Endothelial cell of umbilical vein (primary cell): ENCODE measurements around the gene WDR47. TPM values are rescaled to one million over a fixed set of nuclear protein-coding genes. Genes with fewer than 3 reads are reported as not detected.
"Not testable (repeated sequence)": the region's sequence is repeated elsewhere in the genome, so short reads cannot be mapped to it uniquely, and the experiment has no call there.

ENCODE experiments used
- BruUV-seq: library from RNA; stranded (reverse); fragments of 400-500 nt; replicated peaks from 2 replicates; lab custom pipeline; 2021; lab: Mats Ljungman, UMichigan
- CTCF ChIA-PET: fragments of 300-600, 350-600 bp; sonication (Branson Sonifier 250); formaldehyde crosslinking; loops from one replicate; lab custom pipeline; 2021; ENCODE audit warnings: antibody characterized with exemption, inconsistent platforms; lab: Charles Lee
- POLR2A ChIA-PET: fragments of 300-600, 350-600 bp; sonication (Branson Sonifier 250); formaldehyde crosslinking; loops from one replicate; lab custom pipeline; 2021; ENCODE audit warnings: antibody characterized with exemption, inconsistent platforms; lab: Charles Lee
- DNase-seq: peaks from one replicate; pipeline ENCODE4 v3.0.0-alpha.2; 2011; ENCODE audit warnings: low read depth, low spot score
- FAIRE-seq: peaks from 2 replicates; lab custom pipeline; 2011; peaks lifted over from hg19 to GRCh38; lab: Jason Lieb, UNC
- H2AFZ ChIP-seq: 2 replicates; pipeline ENCODE4 v1.6.0; 2012; ENCODE audit warnings: low read depth, low read length, control low read depth, inconsistent platforms
- H3K27ac ChIP-seq: 2 replicates; pipeline ENCODE4 v1.5.1; 2011; ENCODE audit warnings: low read depth, mild to moderate bottlenecking, control low read depth, low read length, moderate library complexity; ENCODE audit not compliant: insufficient read depth
- H3K27me3 ChIP-seq, 2 experiments: 2 replicates each; pipeline versions ENCODE4 v1.6.0 to v1.6.1; 2011; ENCODE audit warnings: low read length in 2 of 2, mixed read lengths in 1 of 2; ENCODE audit not compliant: control insufficient read depth in 2 of 2, insufficient read depth in 2 of 2
- H3K36me3 ChIP-seq, 2 experiments: 2 replicates in 1 of 2; 3 replicates in 1 of 2; pipeline ENCODE4 v1.5.1; 2011; ENCODE audit warnings: low read length in 2 of 2, mild to moderate bottlenecking in 1 of 2, moderate library complexity in 1 of 2; ENCODE audit not compliant: control insufficient read depth in 2 of 2, insufficient read depth in 2 of 2; ENCODE audit errors: extremely low read depth in 1 of 2
- H3K4me1 ChIP-seq: 3 replicates; pipeline ENCODE4 v1.5.1; 2011; ENCODE audit warnings: mild to moderate bottlenecking, low read length; ENCODE audit not compliant: control insufficient read depth, insufficient read depth; ENCODE audit errors: extremely low read depth
- H3K4me2 ChIP-seq: 2 replicates; pipeline ENCODE4 v1.6.1; 2011; ENCODE audit warnings: low read length, control low read depth, mixed read lengths; ENCODE audit not compliant: insufficient read depth
- H3K4me3 ChIP-seq, 3 experiments: fragments of 200-600 bp in 1 of 3; sonication (generic), shearing (Covaris generic) in 1 of 3; replicated peaks in 1 of 3; 2 replicates each; pipeline ENCODE4 v1.5.1; 2011 to 2016; ENCODE audit warnings: control low read depth in 3 of 3, low read length in 3 of 3, mild to moderate bottlenecking in 2 of 3, inconsistent platforms in 1 of 3, low read depth in 1 of 3, moderate library complexity in 1 of 3; ENCODE audit not compliant: insufficient read depth in 1 of 3
- H3K79me2 ChIP-seq: 2 replicates; pipeline ENCODE4 v1.6.0; 2012; ENCODE audit warnings: low read length, inconsistent platforms; ENCODE audit not compliant: control insufficient read depth, insufficient read depth
- H3K9ac ChIP-seq: replicated peaks from 2 replicates; pipeline ENCODE3; 2011; ENCODE audit warnings: low read length, control low read depth; ENCODE audit not compliant: insufficient read depth; ENCODE audit errors: extremely low read depth
- H3K9me1 ChIP-seq: replicated peaks from 3 replicates; pipeline ENCODE4 v1.6.0; 2011; ENCODE audit warnings: mild to moderate bottlenecking, low read length; ENCODE audit not compliant: control insufficient read depth, insufficient read depth; ENCODE audit errors: extremely low read depth
- H3K9me3 ChIP-seq: replicated peaks from 2 replicates; pipeline ENCODE4 v1.5.1; 2012; ENCODE audit warnings: low read length, inconsistent platforms; ENCODE audit not compliant: control insufficient read depth, insufficient read depth
- H4K20me1 ChIP-seq: replicated peaks from 2 replicates; pipeline ENCODE3; 2011; ENCODE audit warnings: mild to moderate bottlenecking, low read length; ENCODE audit not compliant: control insufficient read depth, insufficient read depth; ENCODE audit errors: extremely low read depth
- EZH2 ChIP-seq: IDR thresholded peaks from 2 replicates; pipeline ENCODE4 v1.6.1; 2012; ENCODE audit warnings: borderline replicate concordance, low read depth, mild to moderate bottlenecking, moderate library complexity, low read length, inconsistent platforms; ENCODE audit not compliant: severe bottlenecking
- FOS ChIP-seq: IDR thresholded peaks from 2 replicates; pipeline ENCODE4 v1.6.1; 2011; ENCODE audit warnings: mild to moderate bottlenecking, low read length, moderate library complexity, borderline replicate concordance; ENCODE audit not compliant: insufficient read depth
- GATA2 ChIP-seq: IDR thresholded peaks from 2 replicates; pipeline ENCODE4 v1.7.0; 2011; ENCODE audit warnings: low read depth, mild to moderate bottlenecking, moderate library complexity, mixed read lengths, low read length; ENCODE audit not compliant: insufficient read length, insufficient read depth
- JUN ChIP-seq: IDR thresholded peaks from 2 replicates; pipeline ENCODE4 v1.6.1; 2011; ENCODE audit warnings: borderline replicate concordance, low read depth; ENCODE audit not compliant: insufficient read length, insufficient read depth
- MYC ChIP-seq: IDR thresholded peaks from one replicate; pipeline ENCODE4 v1.6.1; 2011; ENCODE audit warnings: mild to moderate bottlenecking, low read depth, low read length
- POLR2A ChIP-seq: IDR thresholded peaks from 2 replicates; pipeline ENCODE4 v1.6.1; 2012; ENCODE audit warnings: low read depth, mild to moderate bottlenecking, control low read depth, low read length
- POLR2AphosphoS5 ChIP-seq: IDR thresholded peaks from 2 replicates; pipeline ENCODE4 v1.6.1; 2012; ENCODE audit warnings: low read depth, mild to moderate bottlenecking, control low read depth, low read length, moderate library complexity; ENCODE audit not compliant: insufficient read depth
- dilution Hi-C: fragments of 300-500 bp; cut with MboI; formaldehyde crosslinking; loops from one replicate; pipeline ENCODE4 v1.15.0; 2019; ENCODE audit warnings: low sequenced_read_pairs; ENCODE audit not compliant: extremely low pct_ligation_motif_present
- intact Hi-C: fragments of 100-400 bp; cut with micrococcal nuclease; formaldehyde crosslinking; loops from one replicate; pipeline ENCODE4 v1.10.0; 2022
- polyA plus RNA-seq, 4 experiments: library from polyadenylated mRNA; depleted of rRNA in 3 of 4; stranded (reverse) in 3 of 4; unstranded in 1 of 4; fragments of >200 nt; gene quantifications; 2 replicates each; pipeline versions ENCODE4 v1.2.1 to v1.2.3, GENCODE V29; 2011 to 2012; ENCODE audit warnings: missing spikeins in 1 of 4
- total RNA-seq: library from RNA; stranded (reverse); gene quantifications from 2 replicates; pipeline ENCODE4 v1.2.3, GENCODE V29; 2021
- TF ChIP-seq, protein P1 (sequence below): IDR thresholded peaks from 2 replicates; pipeline ENCODE4 v1.6.1; 2011; ENCODE audit not compliant: insufficient read depth, insufficient read length
- TF ChIP-seq, protein P2 (sequence below), 2 donors: IDR thresholded peaks; 1 replicate in 1 of 2; 2 replicates in 1 of 2; pipeline ENCODE4 v1.5.1; 2011; ENCODE audit warnings: low read length in 2 of 2, mild to moderate bottlenecking in 2 of 2, moderate library complexity in 2 of 2, control low read depth in 1 of 2, inconsistent platforms in 1 of 2, low read depth in 1 of 2; ENCODE audit not compliant: insufficient read depth in 1 of 2; ENCODE audit errors: extremely low read depth in 1 of 2

WDR47 gene
- total and polyA plus RNA-seq, 2 donors (not counting 3 experiments of a cell fraction or from before 2014, with no cell fraction given) = 9.1 to 19.0 TPM

DNA sequence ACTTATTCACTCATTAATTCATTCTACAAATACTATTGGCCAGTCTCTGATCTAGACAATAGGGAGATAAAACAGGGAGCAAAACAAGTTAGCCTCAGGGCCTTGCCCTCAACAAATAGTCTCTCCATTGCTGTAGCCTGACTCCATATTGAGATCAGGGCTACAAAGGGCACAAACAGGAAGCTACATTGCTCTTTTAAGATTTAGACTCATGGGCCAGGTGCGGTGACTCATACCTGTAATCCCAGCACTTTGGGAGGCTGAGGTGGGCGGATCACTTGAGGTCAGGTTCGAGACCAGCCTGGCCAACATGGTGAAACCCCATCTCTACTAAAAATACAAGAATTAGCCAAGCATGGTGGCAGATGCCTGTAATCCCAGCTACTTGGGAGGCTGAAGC lies 45.3 kb downstream of the WDR47 start:
- H3K27me3 ChIP-seq, H3K4me2 ChIP-seq, H3K9me1 ChIP-seq, H3K27ac ChIP-seq, FAIRE-seq, H3K36me3 ChIP-seq, CTCF ChIA-PET, BruUV-seq, H3K9ac ChIP-seq, H4K20me1 ChIP-seq, H3K4me1 ChIP-seq, DNase-seq, H3K4me3 ChIP-seq, H3K9me3 ChIP-seq, H2AFZ ChIP-seq, intact Hi-C loops, H3K79me2 ChIP-seq, dilution Hi-C loops, POLR2A ChIA-PET: not testable (repeated sequence)

- BruUV-seq = no TSS peak
- dilution Hi-C loops (no loop called here), intact Hi-C loops (no loop called here)
- H3K36me3 ChIP-seq = peaks cover 4% of the 10 kb centered on the region in 2 experiments
- H3K9me3 ChIP-seq = no peaks in the 10 kb centered on the region
- no peaks in the 10 kb centered on the region for H3K27me3 ChIP-seq
- no peak overlapping the region for H3K27ac ChIP-seq
- no peaks in the 10 kb centered on the region for H3K79me2 ChIP-seq
- H2AFZ ChIP-seq = no peak overlapping the region
- FAIRE-seq (no peak), DNase-seq (no peak)
- H3K4me2 ChIP-seq = no peak overlapping the region
- no peaks in the 10 kb centered on the region for H3K4me1 ChIP-seq
- no peak overlapping the region for H3K4me3 ChIP-seq
- TF ChIP-seq, protein P1, sequence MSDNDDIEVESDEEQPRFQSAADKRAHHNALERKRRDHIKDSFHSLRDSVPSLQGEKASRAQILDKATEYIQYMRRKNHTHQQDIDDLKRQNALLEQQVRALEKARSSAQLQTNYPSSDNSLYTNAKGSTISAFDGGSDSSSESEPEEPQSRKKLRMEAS = no peak
- no peak for TF ChIP-seq JUN
- no peak for TF ChIP-seq FOS
- no peak for TF ChIP-seq GATA2
- TF ChIP-seq MYC = no peak
- no peak for TF ChIP-seq POLR2AphosphoS5
- TF ChIP-seq POLR2A = no peak
- no peak for TF ChIP-seq EZH2
- TF ChIP-seq, protein P2, sequence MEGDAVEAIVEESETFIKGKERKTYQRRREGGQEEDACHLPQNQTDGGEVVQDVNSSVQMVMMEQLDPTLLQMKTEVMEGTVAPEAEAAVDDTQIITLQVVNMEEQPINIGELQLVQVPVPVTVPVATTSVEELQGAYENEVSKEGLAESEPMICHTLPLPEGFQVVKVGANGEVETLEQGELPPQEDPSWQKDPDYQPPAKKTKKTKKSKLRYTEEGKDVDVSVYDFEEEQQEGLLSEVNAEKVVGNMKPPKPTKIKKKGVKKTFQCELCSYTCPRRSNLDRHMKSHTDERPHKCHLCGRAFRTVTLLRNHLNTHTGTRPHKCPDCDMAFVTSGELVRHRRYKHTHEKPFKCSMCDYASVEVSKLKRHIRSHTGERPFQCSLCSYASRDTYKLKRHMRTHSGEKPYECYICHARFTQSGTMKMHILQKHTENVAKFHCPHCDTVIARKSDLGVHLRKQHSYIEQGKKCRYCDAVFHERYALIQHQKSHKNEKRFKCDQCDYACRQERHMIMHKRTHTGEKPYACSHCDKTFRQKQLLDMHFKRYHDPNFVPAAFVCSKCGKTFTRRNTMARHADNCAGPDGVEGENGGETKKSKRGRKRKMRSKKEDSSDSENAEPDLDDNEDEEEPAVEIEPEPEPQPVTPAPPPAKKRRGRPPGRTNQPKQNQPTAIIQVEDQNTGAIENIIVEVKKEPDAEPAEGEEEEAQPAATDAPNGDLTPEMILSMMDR (IDR thresholded peaks at IDR 0.05; ENCODE audit: extremely low read depth in 1 of 2, insufficient read depth in 1 of 2, low read depth in 1 of 2, low read length in 2 of 2) = no peak
- ChIA-PET POLR2A (interaction anchor here (0.6 kb wide), 1 partner anchor 36 kb away, joined by 3 read pairs; no protein-coding TSS in a partner anchor), CTCF (interaction anchor here (0.6 kb wide), 1 partner anchor 47 kb away, joined by 3 read pairs; no protein-coding TSS in a partner anchor)
- H3K9ac ChIP-seq = no peak overlapping the region
- H3K9me1 ChIP-seq = no peaks in the 10 kb centered on the region
- H4K20me1 ChIP-seq = no peaks in the 10 kb centered on the region
Measured at GRCh38 chr1:108983114-108983513, 58.8 kb downstream of the WDR47 start.
